Neural cell (in vitro differentiated cells): ENCODE measurements around the gene ABCE1.

Source experiments
- POLR2AphosphoS5 ChIP-seq: IDR thresholded peaks from 2 replicates; pipeline ENCODE4 v1.6.1; 2012
- RAD21 ChIP-seq: fragments of 450-650 bp; conservative IDR thresholded peaks from 2 replicates; pipeline ENCODE4 v1.6.1; 2014; ENCODE audit warnings: antibody characterized with exemption, mild to moderate bottlenecking, moderate library complexity
- REST ChIP-seq: IDR thresholded peaks from 2 replicates; pipeline ENCODE4 v1.6.1; 2012; ENCODE audit warnings: borderline replicate concordance
- SMC3 ChIP-seq: fragments of 450-650 bp; conservative IDR thresholded peaks from 2 replicates; pipeline ENCODE4 v1.6.1; 2014; ENCODE audit warnings: antibody characterized with exemption, mild to moderate bottlenecking, moderate library complexity; ENCODE audit not compliant: poor library complexity
- TF ChIP-seq, protein P1 (sequence below): fragments of 450-650 bp; IDR thresholded peaks from 2 replicates; pipeline ENCODE4 v1.5.1; 2014; ENCODE audit warnings: antibody characterized with exemption, mild to moderate bottlenecking, moderate library complexity; ENCODE audit not compliant: poor library complexity, severe bottlenecking

DNA sequence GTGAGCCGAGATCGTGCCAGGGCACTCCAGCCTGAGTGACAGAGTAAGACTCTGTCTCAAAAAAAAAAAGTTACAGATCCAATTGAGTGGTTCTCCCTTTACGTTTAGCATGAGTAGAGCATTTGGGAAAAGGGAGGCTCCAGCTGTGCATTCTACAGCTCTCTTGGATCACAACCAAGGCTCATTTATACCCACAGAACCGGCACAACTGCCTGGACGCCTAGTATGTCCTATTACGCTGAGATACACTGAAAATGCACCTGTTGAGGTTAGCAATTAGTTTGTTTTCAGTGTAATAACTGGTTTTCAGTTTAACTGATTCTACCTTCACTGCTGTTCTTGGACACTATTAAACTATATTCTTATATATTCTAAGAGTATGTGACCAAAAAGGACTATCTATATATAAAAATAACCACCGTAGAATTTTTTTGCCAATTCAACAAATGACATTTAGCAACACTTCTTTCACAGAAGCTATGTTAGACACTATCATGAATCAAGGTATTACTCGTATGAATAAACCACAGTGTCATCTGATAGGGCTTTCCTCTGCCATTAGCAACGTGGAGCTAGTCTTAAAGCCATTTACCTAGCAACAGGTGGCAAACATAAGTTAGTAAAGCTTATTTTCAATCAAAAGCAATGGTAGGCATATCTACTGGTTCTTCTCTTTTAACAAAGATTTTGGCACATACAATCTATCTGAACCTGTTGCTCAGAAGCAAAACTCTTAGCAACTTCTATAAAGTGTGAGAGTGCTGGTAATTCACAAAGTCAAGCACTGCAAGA lies 78.7 kb downstream of the ABCE1 start:
- TF ChIP-seq, protein P1, sequence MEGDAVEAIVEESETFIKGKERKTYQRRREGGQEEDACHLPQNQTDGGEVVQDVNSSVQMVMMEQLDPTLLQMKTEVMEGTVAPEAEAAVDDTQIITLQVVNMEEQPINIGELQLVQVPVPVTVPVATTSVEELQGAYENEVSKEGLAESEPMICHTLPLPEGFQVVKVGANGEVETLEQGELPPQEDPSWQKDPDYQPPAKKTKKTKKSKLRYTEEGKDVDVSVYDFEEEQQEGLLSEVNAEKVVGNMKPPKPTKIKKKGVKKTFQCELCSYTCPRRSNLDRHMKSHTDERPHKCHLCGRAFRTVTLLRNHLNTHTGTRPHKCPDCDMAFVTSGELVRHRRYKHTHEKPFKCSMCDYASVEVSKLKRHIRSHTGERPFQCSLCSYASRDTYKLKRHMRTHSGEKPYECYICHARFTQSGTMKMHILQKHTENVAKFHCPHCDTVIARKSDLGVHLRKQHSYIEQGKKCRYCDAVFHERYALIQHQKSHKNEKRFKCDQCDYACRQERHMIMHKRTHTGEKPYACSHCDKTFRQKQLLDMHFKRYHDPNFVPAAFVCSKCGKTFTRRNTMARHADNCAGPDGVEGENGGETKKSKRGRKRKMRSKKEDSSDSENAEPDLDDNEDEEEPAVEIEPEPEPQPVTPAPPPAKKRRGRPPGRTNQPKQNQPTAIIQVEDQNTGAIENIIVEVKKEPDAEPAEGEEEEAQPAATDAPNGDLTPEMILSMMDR = no peak
- TF ChIP-seq POLR2AphosphoS5 = no peak
- no peak for TF ChIP-seq RAD21
- TF ChIP-seq SMC3 = no peak
- no peak for TF ChIP-seq REST
